GM19035 (cell line): Measurements from ENCODE around the gene FCMR.
"Not testable (repeated sequence)": the region's sequence is repeated elsewhere in the genome, so short reads cannot be mapped to it uniquely, and the experiment has no call there.

Source experiments
- ATAC-seq: cut with Tn5 transposase; IDR thresholded peaks from one replicate; pipeline ENCODE4 v1.9.1; 2021; ENCODE audit not compliant: unreplicated experiment

FCMR gene

GRCh38 chr1:206924592-206925105, 2.9 kb upstream of the FCMR start:
- peak; percentile 10 for ATAC-seq

GRCh38 chr1:206923961-206924557, 2.3 kb upstream of the FCMR start:
- ATAC-seq, result not testable (repeated sequence)

- peak; percentile 48 for ATAC-seq
Measured at GRCh38 chr1:206923009-206923960, 1.5 kb upstream of the FCMR start.

GRCh38 chr1:206922524-206922923, 783 bp upstream of the FCMR start:
- ATAC-seq, result no peak

- ATAC-seq, result no peak
Measured at GRCh38 chr1:206918076-206918475, 3.7 kb downstream of the FCMR start.

GRCh38 chr1:206916000-206916709, 5.6 kb downstream of the FCMR start:
- ATAC-seq, result no peak

- ATAC-seq, result no peak
Measured at GRCh38 chr1:206915030-206915735, 6.6 kb downstream of the FCMR start.

GRCh38 chr1:206913766-206914537, 7.8 kb downstream of the FCMR start:
- ATAC-seq, result no peak

GRCh38 chr1:206912445-206913095, 9.2 kb downstream of the FCMR start:
- no peak for ATAC-seq

GRCh38 chr1:206911064-206911663, 10.6 kb downstream of the FCMR start:
- no peak for ATAC-seq

GRCh38 chr1:206909883-206910318, 11.8 kb downstream of the FCMR start:
- ATAC-seq, result no peak

GRCh38 chr1:206909161-206909882, 12.4 kb downstream of the FCMR start:
- ATAC-seq, result no peak

- ATAC-seq, result no peak
Measured at GRCh38 chr1:206908038-206908437, 13.7 kb downstream of the FCMR start.

GRCh38 chr1:206907304-206907991, 14.3 kb downstream of the FCMR start:
- ATAC-seq, result no peak

GRCh38 chr1:206905295-206906164, 16.2 kb downstream of the FCMR start:
- no peak for ATAC-seq

- no peak for ATAC-seq
Measured at GRCh38 chr1:206904423-206905142, 17.2 kb downstream of the FCMR start.
